HEK293 (cell line): Measurements from ENCODE around the gene PREX1.
A peak's percentile ranks its signal among the peaks of the same experiment; 100 is the strongest.

Experiments
- CTCF ChIA-PET: fragments of 350-600 bp; formaldehyde crosslinking; extraction: SDS; loops from one replicate; lab custom pipeline; 2021; ENCODE audit warnings: antibody characterized with exemption; lab: Yijun Ruan, JAX
- POLR2A ChIA-PET: fragments of 300-600 bp; formaldehyde crosslinking; extraction: SDS; loops from one replicate; lab custom pipeline; 2020; ENCODE audit warnings: antibody characterized with exemption, inconsistent platforms; lab: Yijun Ruan, JAX
- H3K27ac ChIP-seq: fragments of 200-500 bp; sonication (Bioruptor generic); 2 replicates; pipeline ENCODE4 v1.5.1; 2014; ENCODE audit warnings: low read depth, low read length, control low read depth, inconsistent platforms; ENCODE audit errors: extremely low read depth
- H3K36me3 ChIP-seq, 2 experiments: fragments of 200-500 bp in 1 of 2; sonication (Bioruptor generic) in 1 of 2; 1 replicate in 1 of 2; 2 replicates in 1 of 2; pipeline ENCODE4 v1.5.1; 2014 to 2017; ENCODE audit warnings: inconsistent platforms in 2 of 2, low read length in 2 of 2; ENCODE audit not compliant: control insufficient read depth in 2 of 2, insufficient read depth in 1 of 2
- H3K4me1 ChIP-seq: fragments of 200-500 bp; sonication (Bioruptor generic); 2 replicates; pipeline ENCODE4 v1.5.1; 2014; ENCODE audit warnings: mild to moderate bottlenecking, low read length, inconsistent platforms; ENCODE audit not compliant: control insufficient read depth, insufficient read depth
- H3K4me3 ChIP-seq: 2 replicates; pipeline ENCODE4 v1.5.1; 2011; ENCODE audit warnings: low read depth, mild to moderate bottlenecking, control low read depth, low read length, moderate library complexity
- H3K9me3 ChIP-seq: fragments of 200-500 bp; sonication (Bioruptor generic); 2 replicates; pipeline ENCODE4 v1.5.1; 2014; ENCODE audit warnings: low read depth, low read length, inconsistent platforms; ENCODE audit not compliant: control insufficient read depth, insufficient read depth
- GLIS1 ChIP-seq: fragments of 450-650 bp; formaldehyde crosslinking; IDR thresholded peaks from 2 replicates; pipeline ENCODE4 v1.5.1; 2016; ENCODE audit warnings: missing biosample characterization, missing genetic modification characterization
- INSM2 ChIP-seq: fragments of 450-650 bp; formaldehyde crosslinking; IDR thresholded peaks from 2 replicates; pipeline ENCODE4 v1.5.1; 2016; ENCODE audit warnings: missing biosample characterization, missing genetic modification characterization
- KLF7 ChIP-seq: fragments of 450-650 bp; formaldehyde crosslinking; IDR thresholded peaks from 2 replicates; pipeline ENCODE4 v1.5.1; 2016; ENCODE audit warnings: missing biosample characterization, missing genetic modification characterization, borderline replicate concordance
- SP7 ChIP-seq: fragments of 450-650 bp; formaldehyde crosslinking; IDR thresholded peaks from 2 replicates; pipeline ENCODE4 v1.5.1; 2016; ENCODE audit warnings: missing biosample characterization, missing genetic modification characterization
- TSHZ1 ChIP-seq: fragments of 450-650 bp; formaldehyde crosslinking; IDR thresholded peaks from 2 replicates; pipeline ENCODE4 v1.5.1; 2016; ENCODE audit warnings: missing biosample characterization, missing genetic modification characterization, borderline replicate concordance
- ZBTB20 ChIP-seq: fragments of 450-650 bp; formaldehyde crosslinking; IDR thresholded peaks from 2 replicates; pipeline ENCODE4 v1.5.1; 2016; ENCODE audit warnings: missing biosample characterization, missing genetic modification characterization
- ZBTB48 ChIP-seq: fragments of 450-650 bp; formaldehyde crosslinking; IDR thresholded peaks from 2 replicates; pipeline ENCODE4 v1.5.1; 2016; ENCODE audit warnings: missing biosample characterization, missing genetic modification characterization
- ZFHX2 ChIP-seq: fragments of 450-650 bp; formaldehyde crosslinking; conservative IDR thresholded peaks from 2 replicates; pipeline ENCODE4 v1.5.1; 2016; ENCODE audit warnings: missing biosample characterization, missing genetic modification characterization
- ZNF140 ChIP-seq: fragments of 450-650 bp; formaldehyde crosslinking; IDR thresholded peaks from 2 replicates; pipeline ENCODE4 v1.5.1; 2016; ENCODE audit warnings: missing biosample characterization, missing genetic modification characterization
- ZNF19 ChIP-seq: fragments of 450-650 bp; formaldehyde crosslinking; IDR thresholded peaks from 2 replicates; pipeline ENCODE4; 2016; ENCODE audit warnings: missing biosample characterization, missing genetic modification characterization, low read depth
- ZNF585B ChIP-seq: fragments of 450-650 bp; formaldehyde crosslinking; IDR thresholded peaks from 2 replicates; pipeline ENCODE4 v1.5.1; 2016; ENCODE audit warnings: missing biosample characterization, missing genetic modification characterization
- ZNF623 ChIP-seq: fragments of 450-650 bp; formaldehyde crosslinking; IDR thresholded peaks from 2 replicates; pipeline ENCODE4 v1.5.1; 2016; ENCODE audit warnings: missing biosample characterization, missing genetic modification characterization
- ZNF704 ChIP-seq: fragments of 450-650 bp; formaldehyde crosslinking; IDR thresholded peaks from 2 replicates; pipeline ENCODE4 v1.5.1; 2016; ENCODE audit warnings: missing biosample characterization, missing genetic modification characterization
- ZNF707 ChIP-seq: fragments of 450-650 bp; formaldehyde crosslinking; IDR thresholded peaks from 2 replicates; pipeline ENCODE4 v1.5.1; 2016; ENCODE audit warnings: missing biosample characterization, missing genetic modification characterization
- ZNF768 ChIP-seq: fragments of 450-650 bp; formaldehyde crosslinking; IDR thresholded peaks from 2 replicates; pipeline ENCODE4 v1.5.1; 2018; ENCODE audit warnings: missing biosample characterization, mild to moderate bottlenecking, missing genetic modification characterization
- ZNF776 ChIP-seq: fragments of 450-650 bp; formaldehyde crosslinking; IDR thresholded peaks from 2 replicates; pipeline ENCODE4 v1.5.0; 2017; ENCODE audit warnings: missing biosample characterization, missing genetic modification characterization, borderline replicate concordance
- ZSCAN18 ChIP-seq: fragments of 450-650 bp; formaldehyde crosslinking; IDR thresholded peaks from 2 replicates; pipeline ENCODE4 v1.5.1; 2016; ENCODE audit warnings: missing biosample characterization, missing genetic modification characterization
- ZXDB ChIP-seq: fragments of 450-650 bp; formaldehyde crosslinking; IDR thresholded peaks from 2 replicates; pipeline ENCODE4 v1.5.1; 2016; ENCODE audit warnings: missing biosample characterization, missing genetic modification characterization

PREX1 gene

GRCh38 chr20:48711696-48712464 is 115.9 kb downstream of the PREX1 start:
- Histone ChIP-seq H3K4me3 (no peak overlapping the region), H3K9me3 (no peaks in the 10 kb centered on the region), H3K36me3 (no peaks in the 10 kb centered on the region), H3K27ac (no peak overlapping the region), H3K4me1 (no peaks in the 10 kb centered on the region)
- TF ChIP-seq ZNF140 (tag by site-specific recombination) (no peak), ZFHX2 (tag by site-specific recombination) (no peak)
- ChIA-PET CTCF (interaction anchor here (0.6 to 0.8 kb wide), 3 partner anchors 13 to 54 kb away, joined by 3 read pairs; no protein-coding TSS in a partner anchor), POLR2A (no interaction called here)

- ChIA-PET POLR2A (no interaction called here), CTCF (no interaction called here)
- no peak overlapping the region for H3K27ac ChIP-seq
- H3K36me3 ChIP-seq = no peaks in the 10 kb centered on the region
- no peaks in the 10 kb centered on the region for H3K4me1 ChIP-seq
- H3K9me3 ChIP-seq = no peaks in the 10 kb centered on the region
- TF ChIP-seq ZBTB48 (tag by site-specific recombination) (no peak), ZNF623 (tag by site-specific recombination) (peak; percentile 10; the same call in 1 of the 2 replicates), ZBTB20 (tag by site-specific recombination) (no peak), KLF7 (tag by site-specific recombination) (no peak), ZNF776 (tag by site-specific recombination) (no peak), ZNF707 (no peak), GLIS1 (tag by site-specific recombination) (no peak), SP7 (no peak)
- H3K4me3 ChIP-seq = no peak overlapping the region
Observed at GRCh38 chr20:48711044-48711428, 116.8 kb downstream of the PREX1 start.

GRCh38 chr20:48710341-48711043 is 117.3 kb downstream of the PREX1 start:
- Histone ChIP-seq H3K4me1 (no peaks in the 10 kb centered on the region), H3K36me3 (no peaks in the 10 kb centered on the region), H3K27ac (no peak overlapping the region), H3K9me3 (no peaks in the 10 kb centered on the region), H3K4me3 (no peak overlapping the region)
- CTCF ChIA-PET = no interaction called here
- TF ChIP-seq KLF7 (tag by site-specific recombination) (no peak), ZNF623 (tag by site-specific recombination) (peak; percentile 96), ZNF768 (peak; percentile 59; the same call in 1 of the 2 replicates)
- POLR2A ChIA-PET = no interaction called here

- Histone ChIP-seq H3K27ac (no peak overlapping the region), H3K4me1 (no peaks in the 10 kb centered on the region), H3K36me3 (no peaks in the 10 kb centered on the region), H3K4me3 (no peak overlapping the region), H3K9me3 (no peaks in the 10 kb centered on the region)
- CTCF ChIA-PET = no interaction called here
- POLR2A ChIA-PET = no interaction called here
- TF ChIP-seq ZNF704 (tag by site-specific recombination) (no peak), ZNF19 (tag by site-specific recombination) (no peak), INSM2 (tag by site-specific recombination) (no peak), TSHZ1 (tag by site-specific recombination) (no peak), ZSCAN18 (tag by site-specific recombination) (no peak), ZNF585B (no peak), ZXDB (tag by site-specific recombination) (no peak)
Observed at GRCh38 chr20:48709744-48710143, 118.1 kb downstream of the PREX1 start.
